Colon (tissue), 2 donors: Measurements from ENCODE around the gene RANBP1.
"Not testable (repeated sequence)": the region's sequence is repeated elsewhere in the genome, so short reads cannot be mapped to it uniquely, and the experiment has no call there.

Source experiments
- FAIRE-seq: peaks from 2 replicates; lab custom pipeline; 2012; peaks lifted over from hg19 to GRCh38; lab: Jason Lieb, UNC
- donor health status: control.
- donor health status: control.

Gene RANBP1

DNA sequence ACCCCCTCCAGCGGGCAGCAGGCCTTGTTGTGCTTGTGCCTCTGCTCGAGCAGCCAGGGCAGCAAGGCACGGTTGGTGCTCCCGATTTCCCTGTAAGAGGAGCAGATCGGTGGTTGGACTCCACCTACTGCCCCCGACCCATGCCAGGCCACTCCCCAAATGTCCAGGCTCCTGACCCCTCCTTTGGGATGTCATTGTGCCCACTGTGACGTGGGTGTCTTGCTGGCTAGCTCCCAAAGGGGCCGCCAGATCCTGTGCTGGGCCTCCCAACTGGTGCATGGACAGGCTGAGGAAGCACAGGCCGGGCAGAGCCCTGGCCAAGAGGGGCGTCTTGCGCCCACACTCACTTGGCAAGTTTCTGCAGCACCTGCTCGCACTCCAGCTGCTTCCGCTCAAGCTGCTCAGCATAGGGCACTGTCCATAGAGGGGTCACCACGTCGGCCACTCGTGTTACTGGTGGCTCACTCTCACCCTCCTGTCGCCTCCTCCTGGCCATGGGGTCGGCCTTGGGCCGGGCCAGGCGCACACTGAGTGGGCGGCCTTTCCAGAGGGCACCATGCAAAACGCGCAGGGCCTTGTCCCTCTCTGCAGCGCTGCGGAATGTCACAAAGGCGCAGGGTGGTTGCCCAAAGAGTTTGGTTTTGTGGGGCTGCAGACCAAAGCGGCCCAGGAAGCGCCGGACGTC is at the start of gene RANBP1:
Gene RANBP1 (plus strand): TSS at position 414 of the 685 bp plus-strand sequence. CDS start 81 bp downstream, at position 495.
- no peak for FAIRE-seq

DNA sequence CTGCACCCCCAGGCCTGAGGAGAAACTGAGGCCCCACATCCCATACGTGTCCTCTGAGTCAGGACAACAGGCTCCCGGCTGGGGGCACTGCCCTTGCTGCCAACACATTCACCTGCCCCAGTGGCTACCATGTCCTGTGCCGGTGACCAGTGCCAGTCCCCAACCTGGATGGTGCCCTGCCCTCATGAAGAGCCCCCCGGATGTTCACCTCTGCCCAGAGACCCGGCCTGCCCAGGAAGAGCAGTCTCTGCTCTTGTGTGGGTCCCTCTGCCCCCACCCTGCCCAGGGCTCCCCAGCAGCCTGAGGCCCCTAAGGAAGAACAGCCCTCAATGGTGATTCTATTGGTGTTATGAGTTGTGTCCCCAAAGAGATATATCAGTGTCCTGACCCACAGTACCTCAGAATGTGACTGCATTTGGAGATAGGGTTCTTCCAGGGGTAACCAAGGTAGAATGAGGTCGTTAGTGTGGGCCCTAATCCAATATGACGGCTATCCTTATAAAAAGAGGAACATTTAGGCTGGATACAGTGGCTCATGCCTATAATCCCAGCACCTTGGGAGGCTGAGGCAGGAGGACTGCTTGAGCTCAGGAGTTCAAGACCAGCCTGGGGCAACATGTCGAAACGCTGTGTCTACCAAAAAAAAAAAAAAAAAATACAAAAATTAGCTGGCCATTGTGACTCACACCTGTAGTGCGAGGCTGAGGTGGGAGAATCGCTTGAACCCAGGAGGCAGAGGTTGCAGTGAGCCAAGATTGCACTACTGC is 49.1 kb upstream of the RANBP1 start:
- no peak for FAIRE-seq

DNA sequence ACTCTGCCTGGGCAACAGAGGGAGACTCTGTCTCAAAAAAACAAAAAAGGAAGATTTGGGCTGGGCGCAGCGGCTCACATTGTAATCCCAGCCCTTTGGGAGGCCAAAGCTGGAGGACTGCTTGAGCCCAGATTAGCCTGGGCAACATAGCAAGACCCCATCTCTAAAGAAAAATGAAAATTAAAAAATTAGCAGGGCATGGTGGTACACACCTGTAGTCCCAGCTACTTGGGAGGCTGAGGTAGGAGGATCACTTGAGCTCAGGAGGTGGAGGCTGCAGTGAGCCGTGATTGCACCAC is 48.6 kb upstream of the RANBP1 start:
- not testable (repeated sequence) for FAIRE-seq

DNA sequence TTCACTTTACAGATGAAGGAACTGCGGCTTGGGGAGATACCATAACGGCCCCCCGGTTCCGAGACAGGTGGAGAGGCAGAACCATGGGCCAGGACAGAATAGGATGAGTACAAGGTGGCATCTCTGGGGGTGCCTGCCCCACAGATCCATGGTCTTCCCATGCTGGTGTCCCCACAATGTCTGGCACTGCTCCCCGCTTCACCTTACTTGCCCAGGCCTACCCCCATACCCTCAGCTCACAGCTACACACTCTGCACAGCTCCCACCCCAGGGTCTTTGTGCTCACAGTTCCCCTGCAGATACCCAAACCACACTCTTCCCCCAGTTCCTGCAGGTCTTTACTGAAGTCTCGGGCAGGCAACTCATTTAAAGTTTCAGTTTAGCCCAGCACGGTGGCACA is 47.3 kb upstream of the RANBP1 start:
- no peak for FAIRE-seq

DNA sequence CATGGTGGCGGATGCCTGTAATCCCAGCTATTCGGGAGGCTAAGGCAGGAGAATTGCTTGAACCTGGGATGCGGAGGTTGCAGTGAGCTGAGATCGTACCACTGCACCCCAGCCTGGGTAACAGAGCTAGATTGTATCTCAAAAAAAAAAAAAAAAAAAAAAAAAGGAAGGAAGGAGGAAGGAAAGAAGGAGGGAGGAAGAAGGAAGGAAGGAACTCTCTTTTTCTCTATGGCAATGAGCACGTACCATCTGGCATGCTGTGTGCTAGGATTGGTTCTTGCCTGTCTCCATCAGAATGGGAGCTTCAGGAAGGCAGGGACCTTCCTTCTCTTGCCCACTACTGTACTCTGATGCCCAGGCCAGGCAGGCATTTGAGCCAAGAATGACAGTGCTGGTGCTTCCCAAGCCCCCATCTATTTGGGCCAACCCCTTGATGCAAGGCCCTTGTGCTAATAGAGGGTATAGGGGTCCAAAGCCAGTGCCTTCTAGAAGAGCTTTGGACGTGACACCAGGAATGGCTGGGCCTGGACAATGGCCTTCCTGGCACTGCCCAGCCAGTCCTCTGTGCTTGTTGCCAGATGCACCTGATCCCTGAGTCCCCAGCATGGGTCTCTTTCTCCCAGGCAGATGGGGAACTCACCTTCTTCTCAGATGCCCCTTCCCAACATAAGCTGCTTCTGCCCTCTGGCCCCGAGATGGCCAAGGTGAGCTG is 46.4 kb upstream of the RANBP1 start:
- no peak for FAIRE-seq

DNA sequence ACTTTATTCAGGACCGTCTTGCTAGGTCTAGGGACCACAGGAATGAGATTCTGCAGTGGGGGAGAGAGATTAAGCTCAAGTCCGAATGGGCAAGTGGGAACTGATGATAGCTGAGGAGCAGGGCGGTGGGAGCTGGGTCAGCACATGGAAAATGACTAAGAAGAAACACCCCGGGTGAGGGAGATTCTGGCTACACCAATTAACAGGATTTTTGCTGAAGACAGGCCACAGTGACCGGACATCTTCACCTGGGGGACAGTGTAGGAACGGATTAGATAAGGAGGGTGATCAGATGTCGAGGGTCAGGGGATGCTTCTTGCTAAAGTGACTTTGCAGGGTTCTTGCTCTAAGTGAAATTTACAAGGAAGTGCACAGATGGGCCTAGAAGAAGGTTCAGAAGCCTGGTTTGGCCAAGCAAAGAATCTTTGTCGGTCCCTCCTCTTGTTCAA is 44.4 kb upstream of the RANBP1 start:
- FAIRE-seq = no peak

DNA sequence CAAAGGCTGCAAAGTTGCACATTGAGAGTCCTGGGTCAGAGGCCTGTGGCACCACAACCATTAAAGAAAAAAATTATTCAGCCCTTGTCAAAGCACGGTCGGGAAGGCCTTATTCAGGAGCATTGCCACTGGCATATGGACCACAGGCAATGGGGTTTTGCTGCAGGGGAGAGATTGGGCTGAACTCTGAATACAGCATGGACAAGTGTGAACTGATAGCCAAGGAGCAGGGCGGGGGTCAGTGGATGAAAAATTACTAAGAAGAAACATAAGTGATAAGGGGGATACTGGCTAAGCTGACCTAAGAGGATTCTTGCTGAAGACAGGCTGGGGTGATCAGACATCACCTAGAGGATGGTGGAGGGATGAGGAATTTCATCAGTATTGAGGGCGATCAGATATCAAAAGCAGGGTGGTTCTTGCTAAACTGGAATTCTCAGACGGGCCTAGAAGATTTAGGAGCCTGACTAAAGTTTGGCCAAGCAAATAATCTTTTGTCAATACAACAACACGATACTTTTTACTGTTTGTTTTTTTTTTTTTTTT is 39.2 kb upstream of the RANBP1 start:
- no peak for FAIRE-seq

DNA sequence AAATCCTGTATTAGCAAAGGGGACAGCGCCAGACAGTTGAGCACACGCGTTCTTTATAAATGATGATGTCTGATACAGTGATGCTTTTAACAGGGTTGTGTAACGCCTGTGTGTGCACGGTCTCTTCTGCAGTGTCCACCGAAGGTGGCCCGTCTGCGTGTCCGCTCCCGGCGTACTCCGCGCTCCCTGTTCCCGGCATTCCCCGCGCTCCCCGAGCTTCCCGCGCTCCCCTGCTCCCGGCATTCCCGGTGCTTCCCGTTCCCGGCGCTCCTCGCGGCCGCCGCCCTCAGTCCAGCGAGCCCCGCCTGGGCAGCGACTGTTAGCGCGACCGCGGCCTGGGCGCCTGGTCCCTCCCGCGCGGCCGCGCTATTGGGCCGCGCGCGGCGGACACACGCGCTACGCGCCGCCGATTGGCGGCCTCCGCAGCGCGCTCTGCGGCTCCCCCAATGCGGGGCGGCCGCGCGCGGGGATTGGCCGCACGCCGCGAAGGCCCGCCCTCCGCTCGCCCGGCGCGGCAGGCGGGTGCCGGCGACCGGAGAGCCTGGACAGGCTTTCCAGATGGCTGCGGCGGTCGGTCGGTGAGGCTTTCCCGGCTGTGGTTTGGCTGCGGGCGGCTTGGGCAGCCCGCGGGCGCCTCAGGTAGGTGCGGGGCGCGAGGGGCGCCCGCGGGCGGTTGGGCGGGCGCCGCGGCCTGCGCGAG is 36.0 kb upstream of the RANBP1 start, which contains the start of gene DGCR8:
Gene DGCR8 (plus strand): TSS at position 497 of the 700 bp plus-strand sequence. CDS start 5,723 bp downstream, outside the sequence.
- FAIRE-seq = no peak

DNA sequence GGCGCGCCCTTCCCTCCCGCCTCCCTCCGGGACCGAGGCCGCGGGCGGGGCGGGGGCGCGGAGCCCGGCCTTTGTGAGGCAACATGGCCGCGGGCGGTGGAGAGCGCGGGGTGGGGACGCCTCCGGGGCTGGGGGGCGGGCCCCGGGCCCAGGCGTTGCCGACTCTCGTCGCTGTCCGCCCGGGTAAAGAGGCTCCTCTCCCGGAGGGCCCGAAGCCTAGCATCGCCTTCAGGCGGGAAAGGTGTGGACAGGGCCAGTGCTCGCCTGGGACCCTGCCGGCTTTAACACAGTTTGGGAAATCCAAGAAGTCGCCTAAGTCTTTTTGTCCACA is 35.5 kb upstream of the RANBP1 start:
- no peak for FAIRE-seq

DNA sequence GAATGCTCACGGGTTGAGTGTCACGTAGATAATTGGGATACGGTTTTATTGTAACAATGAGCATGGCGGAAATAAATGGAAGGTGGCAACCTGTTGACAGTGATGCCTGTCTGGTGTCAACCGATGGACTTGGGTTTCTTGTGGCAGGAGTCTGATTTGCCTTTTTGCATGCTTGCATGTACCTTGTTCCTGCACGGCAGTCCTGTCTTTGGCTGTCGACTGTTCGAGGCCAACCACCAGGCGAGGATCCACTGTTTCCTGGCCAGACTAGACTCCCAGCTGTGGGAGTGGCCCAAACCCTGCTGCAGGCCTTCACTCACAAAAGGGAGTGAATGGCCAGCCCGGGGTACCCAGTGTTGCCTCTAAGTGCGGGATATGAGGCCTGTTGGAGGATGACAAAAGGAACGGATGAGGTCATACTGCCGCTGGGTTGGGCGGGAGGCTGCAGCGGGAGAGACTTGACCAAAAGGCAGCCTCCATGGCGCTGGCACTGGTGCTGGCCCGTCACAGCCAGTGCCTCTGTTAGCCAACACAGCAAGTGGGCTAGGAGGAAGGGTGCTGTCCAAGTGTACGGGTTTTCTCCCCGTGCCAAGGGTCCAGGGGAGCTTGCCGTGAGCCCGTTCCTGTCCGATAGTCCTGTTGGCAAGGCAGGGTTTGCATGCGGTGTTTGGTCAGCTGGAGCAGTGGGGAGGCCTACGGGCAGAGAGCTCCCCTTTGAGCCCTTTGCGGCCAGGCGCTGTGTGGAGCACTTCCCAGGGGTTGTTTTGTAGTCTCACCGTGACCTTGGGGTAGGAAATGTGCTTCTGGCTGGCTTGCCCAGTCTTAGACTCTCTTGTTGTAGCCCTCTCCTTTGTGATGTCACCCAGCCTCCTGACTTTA is 34.9 kb upstream of the RANBP1 start:
- no peak for FAIRE-seq

DNA sequence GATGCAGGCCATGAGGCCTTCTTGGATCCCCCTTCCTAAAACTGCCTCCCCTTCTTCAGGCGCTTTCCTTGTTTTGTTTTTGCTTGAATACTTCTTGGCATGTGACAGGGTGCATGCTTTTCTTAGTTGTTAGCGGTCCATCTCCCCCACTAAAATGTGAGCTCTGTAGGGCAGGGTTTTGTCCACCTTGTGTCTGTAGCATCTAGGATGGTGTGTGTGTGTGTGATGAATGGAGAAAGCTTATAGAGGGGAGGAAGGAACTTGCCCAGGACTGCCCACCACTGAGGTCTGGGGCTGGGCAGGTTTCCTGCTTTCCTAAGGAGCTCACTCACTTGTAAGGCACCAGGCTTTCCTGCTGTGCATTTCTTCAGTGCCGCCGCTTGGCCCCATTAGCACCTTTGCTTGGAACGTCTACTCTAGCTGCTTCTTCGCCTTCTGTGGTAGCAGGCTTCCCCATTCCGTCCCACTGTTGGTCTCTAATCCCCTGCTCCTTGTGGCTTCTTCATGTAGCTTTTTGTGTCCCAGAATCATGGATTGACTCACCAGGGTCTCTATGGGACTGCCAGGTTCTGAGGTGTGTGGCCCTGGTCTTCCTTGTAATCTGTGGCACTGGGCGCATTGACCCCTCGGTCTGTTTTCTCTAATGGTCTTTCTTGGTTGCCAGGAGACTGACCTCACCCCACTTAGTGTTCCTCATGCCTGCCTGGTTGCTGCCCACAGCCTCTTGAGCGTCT is 32.6 kb upstream of the RANBP1 start:
- FAIRE-seq = no peak

DNA sequence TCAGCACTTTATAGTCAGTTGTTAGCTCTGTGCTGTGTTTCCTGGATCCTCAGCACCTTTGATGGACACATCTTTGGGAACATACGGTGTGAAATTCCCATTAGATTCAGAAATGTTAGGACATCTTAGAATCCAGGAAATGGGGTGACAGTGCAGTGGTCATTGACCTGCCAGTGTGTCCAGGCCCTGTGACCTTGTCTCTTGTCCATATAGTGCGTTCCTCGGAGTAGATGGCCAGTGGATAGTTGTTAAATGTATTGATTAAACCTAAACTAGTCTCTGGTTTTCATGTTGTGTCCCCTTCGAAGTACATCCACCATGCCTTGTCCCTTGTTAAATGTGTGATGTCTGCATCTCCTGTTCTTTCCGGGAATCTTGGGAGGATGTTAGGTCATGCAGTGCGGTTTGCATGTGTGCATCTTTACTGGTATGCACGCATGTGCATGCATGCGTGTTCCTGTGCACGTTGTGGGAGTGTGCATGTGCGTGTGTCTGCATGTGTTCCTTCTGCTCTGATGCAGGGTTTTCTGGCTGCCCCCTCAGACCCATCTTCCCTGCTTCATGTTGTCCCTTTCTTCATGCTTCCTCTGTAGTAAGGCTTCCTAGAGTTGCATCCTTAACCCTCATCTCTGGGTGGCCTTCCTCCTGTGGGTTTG is 31.9 kb upstream of the RANBP1 start:
- no peak for FAIRE-seq

DNA sequence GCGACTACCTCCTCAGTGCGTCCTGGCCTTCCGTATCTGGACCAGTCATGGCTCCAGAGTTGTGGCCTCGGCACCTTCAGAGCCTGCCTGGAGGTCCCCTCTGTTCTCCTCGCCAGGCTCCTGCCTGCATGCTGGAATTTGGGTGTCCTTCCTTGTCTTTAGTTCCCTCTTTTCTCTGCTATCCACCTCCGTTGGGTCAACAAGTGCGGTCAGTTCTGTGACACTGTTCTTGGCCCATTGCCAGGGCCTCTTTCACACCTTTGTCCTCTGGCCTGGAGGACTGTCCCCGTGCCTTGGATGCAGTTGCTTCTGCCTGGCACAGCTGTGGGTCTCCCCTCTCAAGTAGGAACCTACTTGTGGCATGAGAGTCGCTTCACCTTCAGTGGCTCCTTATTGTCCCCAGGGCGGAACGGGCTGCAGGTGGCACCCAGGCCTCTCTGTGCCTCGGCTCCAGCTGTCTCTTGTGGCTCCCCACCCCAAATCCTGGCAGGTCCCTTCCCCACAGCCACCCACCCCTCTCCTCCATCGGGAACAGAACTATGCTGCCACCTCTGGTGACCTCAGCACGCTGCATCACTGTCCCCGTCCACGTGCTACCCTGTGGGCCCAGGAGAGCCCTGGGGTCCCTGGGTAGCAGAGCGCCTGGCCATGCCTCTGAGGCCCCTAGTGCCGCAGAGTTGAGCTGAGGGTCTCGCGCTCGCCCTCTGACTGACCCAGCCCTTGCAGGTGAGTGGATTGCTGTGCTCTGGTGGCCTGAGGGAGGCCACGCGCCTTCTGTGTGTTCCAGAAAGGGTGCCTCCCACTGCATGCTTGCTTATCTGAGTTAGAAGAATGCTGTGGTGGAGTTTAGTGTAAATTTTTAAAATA is 31.1 kb upstream of the RANBP1 start:
- no peak for FAIRE-seq

DNA sequence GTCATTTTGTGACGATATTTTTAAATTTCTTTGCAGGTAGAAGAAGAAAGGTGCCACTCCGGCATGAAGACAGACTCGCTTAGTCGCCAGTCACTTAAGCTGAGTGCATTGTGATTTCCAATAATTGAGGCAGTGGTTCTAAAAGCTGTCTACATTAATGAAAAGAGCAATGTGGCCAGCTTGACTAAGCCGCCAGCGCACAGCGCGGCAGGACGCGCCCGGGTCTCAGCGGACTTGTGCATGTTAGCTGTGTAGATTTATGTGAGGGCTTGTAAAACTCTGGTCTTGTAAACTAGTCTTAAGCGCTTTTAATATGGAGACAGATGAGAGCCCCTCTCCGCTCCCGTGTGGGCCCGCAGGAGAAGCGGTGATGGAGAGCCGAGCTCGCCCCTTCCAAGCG is 30.3 kb upstream of the RANBP1 start:
- FAIRE-seq = no peak

DNA sequence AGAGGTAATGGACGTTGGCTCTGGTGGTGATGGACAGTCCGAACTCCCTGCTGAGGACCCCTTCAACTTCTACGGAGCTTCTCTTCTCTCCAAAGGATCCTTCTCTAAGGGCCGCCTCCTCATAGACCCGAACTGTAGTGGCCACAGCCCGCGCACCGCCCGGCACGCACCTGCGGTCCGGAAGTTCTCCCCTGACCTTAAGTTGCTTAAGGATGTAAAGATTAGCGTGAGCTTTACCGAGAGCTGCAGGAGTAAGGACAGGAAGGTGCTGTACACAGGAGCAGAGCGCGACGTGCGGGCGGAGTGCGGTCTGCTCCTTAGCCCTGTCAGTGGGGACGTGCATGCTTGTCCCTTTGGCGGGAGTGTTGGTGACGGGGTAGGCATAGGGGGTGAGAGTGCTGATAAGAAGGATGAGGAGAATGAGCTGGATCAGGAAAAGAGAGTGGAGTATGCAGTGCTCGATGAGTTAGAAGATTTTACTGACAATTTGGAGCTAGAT is 29.8 kb upstream of the RANBP1 start:
- no peak for FAIRE-seq

DNA sequence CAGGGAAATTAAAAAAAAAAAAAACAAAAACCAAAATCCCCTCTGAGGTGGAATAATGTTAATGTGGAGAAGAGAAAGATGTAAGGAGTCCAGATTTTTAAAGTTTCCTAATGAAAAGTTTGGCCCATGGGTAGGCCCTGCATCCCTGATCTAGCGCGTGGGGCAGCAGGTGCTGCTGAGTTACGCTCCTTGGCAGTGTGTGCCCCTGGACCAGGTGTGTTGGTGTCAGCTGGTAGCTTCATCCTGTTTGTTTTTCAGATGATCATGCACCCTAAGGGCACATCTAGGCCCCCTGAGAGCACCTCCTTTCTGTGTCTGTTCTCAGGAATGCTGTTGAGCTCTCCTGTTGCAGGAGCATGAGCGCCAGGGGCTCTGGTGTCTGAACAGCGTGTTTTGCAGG is 29.1 kb upstream of the RANBP1 start:
- no peak for FAIRE-seq

DNA sequence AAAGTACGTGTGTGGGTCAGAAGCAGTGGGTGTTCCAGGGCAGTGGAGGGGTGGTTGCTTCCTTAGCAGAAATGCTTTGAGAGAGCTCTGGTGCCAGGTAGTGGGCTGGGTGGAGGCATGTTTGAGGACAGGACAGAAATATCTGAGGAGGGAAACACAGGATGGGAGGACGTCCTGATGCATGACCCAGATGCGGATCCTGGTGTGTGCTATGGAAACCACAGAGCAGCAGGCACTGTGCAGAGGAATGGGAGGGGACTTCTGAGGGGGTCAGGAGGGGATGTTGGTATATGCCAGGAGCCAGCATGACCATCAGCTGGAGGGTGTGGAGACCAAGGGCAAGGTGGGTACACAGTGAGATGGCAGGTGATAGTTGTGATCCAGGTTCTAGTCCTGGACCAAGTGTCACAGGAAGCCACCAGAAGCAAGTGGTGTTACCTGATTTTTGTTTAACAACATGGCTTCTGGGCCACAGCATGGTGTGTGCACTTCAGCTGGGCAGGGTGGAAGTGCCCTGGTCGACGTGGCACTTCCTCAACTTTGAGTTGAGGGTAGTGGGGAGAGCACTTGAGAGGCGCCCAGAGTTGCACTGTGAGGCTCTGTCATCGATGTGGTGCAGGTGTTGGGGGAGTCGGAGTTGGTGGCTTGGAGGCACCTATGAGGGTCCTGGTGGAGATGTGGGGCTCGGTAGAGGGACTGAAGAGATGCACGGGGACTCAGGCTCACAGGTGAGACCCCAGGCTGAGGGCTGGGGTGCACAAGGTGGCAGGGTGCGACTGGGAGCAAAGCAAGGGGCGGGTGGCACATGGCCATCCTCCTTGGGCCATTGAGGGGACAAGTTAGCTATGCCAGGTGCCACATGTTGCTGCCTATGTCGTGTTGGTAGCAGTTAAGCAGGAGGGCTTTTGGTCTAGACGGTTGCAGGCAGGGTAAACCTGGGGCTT is 28.3 kb upstream of the RANBP1 start:
- no peak for FAIRE-seq

DNA sequence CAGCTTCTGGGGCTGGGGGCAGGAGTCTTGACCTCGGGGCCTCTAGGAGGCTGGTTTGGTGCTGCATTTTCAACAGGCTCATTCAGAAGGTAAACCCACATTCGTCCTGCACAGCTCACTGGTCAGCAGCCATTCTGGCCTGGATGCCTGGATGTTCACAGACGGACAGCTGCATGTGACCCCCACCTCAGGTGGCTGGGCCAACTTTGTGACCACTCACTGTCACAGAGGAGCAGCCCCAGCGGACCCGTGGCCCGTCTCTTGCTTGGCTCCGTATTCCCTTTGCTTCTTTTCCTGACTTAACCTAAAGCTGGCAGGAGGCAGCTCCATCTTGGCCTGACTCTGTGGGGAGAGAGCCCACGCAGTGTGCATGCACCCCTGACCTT is 27.6 kb upstream of the RANBP1 start:
- no peak for FAIRE-seq
